ENCODE measurements around the gene ABHD2.

DNA sequence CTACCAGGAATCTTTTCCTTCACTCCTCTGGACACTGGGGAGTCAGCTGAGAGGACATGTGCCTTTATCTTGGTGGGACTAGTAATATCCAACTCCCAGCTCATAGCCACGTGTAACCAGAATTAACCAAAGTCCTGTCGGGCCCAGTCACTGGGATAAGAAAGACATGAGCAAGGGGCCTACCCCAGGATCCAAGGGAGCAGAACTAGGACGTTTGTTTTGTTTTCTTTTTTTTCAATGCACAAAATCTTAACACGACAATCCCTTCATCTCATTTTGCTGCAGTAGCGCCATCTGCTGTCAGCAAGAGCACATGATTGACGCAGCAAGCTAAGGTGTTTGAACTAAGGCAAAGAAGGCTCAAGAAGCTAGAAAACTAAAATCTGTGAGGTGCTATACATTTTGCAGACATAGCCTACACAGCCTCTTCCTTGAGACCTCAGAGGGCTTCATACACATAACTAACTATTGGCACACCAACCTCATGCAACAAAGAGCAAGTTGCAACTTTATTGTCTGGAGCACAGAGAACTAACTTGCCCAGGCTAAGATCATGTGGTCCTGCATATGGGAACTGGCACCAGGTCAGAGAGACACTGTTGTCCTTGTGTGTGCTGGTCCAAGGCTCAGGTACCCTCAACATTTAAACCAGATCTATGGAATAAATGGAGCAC is 89.5 kb downstream of the ABHD2 start:
- no peak for TF ChIP-seq POLR2A (IDR thresholded peaks at IDR 0.05; ENCODE audit: extremely low read depth, insufficient read length)
- TF ChIP-seq, protein P1, sequence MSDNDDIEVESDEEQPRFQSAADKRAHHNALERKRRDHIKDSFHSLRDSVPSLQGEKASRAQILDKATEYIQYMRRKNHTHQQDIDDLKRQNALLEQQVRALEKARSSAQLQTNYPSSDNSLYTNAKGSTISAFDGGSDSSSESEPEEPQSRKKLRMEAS (IDR thresholded peaks at IDR 0.05; ENCODE audit: low read depth, low read length) = peak; percentile 91
